Psoas muscle (tissue), 8 donors: ENCODE measurements around the gene MINDY3. TPM values are rescaled to one million over a fixed set of nuclear protein-coding genes. Genes with fewer than 3 reads are reported as not detected.
"Not testable (repeated sequence)": the region's sequence is repeated elsewhere in the genome, so short reads cannot be mapped to it uniquely, and the experiment has no call there.

Experiments used
- ATAC-seq, 4 donors: fragments of 200-7000 bp; cut with Tn5 transposase; one replicate each; pipeline ENCODE4 v1.9.1; 2020; ENCODE audit warnings: moderate library complexity in 3 of 4, mild to moderate bottlenecking in 2 of 4
- DNase-seq, 2 donors: peaks; one replicate each; pipeline ENCODE4 v3.0.0-alpha.2; 2020
- H3K27ac ChIP-seq: fragments of 200-600 bp; one replicate; pipeline ENCODE4 v1.8.0; 2022
- H3K27me3 ChIP-seq, 3 donors: fragments of 200-600 bp in 1 of 3; one replicate each; pipeline versions ENCODE4 v1.6.1 to v1.8.0; 2013 to 2022; ENCODE audit warnings: low read length in 2 of 3, mild to moderate bottlenecking in 2 of 3, moderate library complexity in 1 of 3; ENCODE audit not compliant: insufficient read depth in 3 of 3
- H3K36me3 ChIP-seq, 2 donors: fragments of 200-600 bp in 1 of 2; one replicate each; pipeline versions ENCODE4 v1.6.1 to v1.8.0; 2013 to 2022; ENCODE audit warnings: low read depth in 1 of 2, mild to moderate bottlenecking in 1 of 2, moderate library complexity in 1 of 2; ENCODE audit not compliant: insufficient read depth in 1 of 2
- H3K4me1 ChIP-seq: fragments of 200-600 bp; one replicate; pipeline ENCODE4 v1.8.0; 2022
- H3K4me3 ChIP-seq: fragments of 200-600 bp; one replicate; pipeline ENCODE4 v1.8.0; 2022; ENCODE audit warnings: mild to moderate bottlenecking
- H3K9me3 ChIP-seq: fragments of 200-600 bp; one replicate; pipeline ENCODE4 v1.8.0; 2022
- CTCF ChIP-seq: fragments of 200-600 bp; IDR thresholded peaks from one replicate; pipeline ENCODE4 v1.8.0; 2022; ENCODE audit warnings: antibody characterized with exemption
- WGBS, 3 donors: extraction: QIAGEN DNeasy Blood & Tissue Kit; methylation state at CpG; one replicate each; pipeline versions ENCODE4 v1.1.6 to v1.1.7; 2013; 5-methylcytosine and 5-hydroxymethylcytosine counted together
- intact Hi-C, 2 donors: fragments of 100-400 bp; cut with DNase I; formaldehyde crosslinking; loops; one replicate each; pipeline versions ENCODE4 v1.11.0 to v1.14.2; 2022
- polyA plus RNA-seq, 3 donors: library from polyadenylated mRNA; stranded (reverse); fragments of 200-250 nt; gene quantifications; one replicate each; pipeline ENCODE4 v1.2.3, GENCODE V29; 2013
- total RNA-seq, 4 donors: library from RNA; stranded (reverse); fragmentation: NEBNext Ultra II Directional in 2 of 4; extraction: Animal tissue kit (Norgen Biotek cat#: 25700) in 2 of 4; gene quantifications; one replicate each; pipeline versions ENCODE4 v1.2.1 to v1.2.4, GENCODE V29; 2021 to 2023
- donor health status: healthy with polysubstance abuse.
- donor health status: DM: no; HTN: no; CAD: no; lungs with moderate emphysema.
- donor health status: Bipolar disorder and iron deficiency.
- donor health status: healthy.
- donor health status: DM: yes; HTN: yes; CAD: no.
- donor health status: DM: no; HTN: no; CAD: no.
- donor health status: DM: no; HTN: no; CAD: no.
- donor health status: DM: yes; HTN: yes; CAD: no.

Gene MINDY3
- total and polyA plus RNA-seq, 7 donors = 6.1 to 17.5 (median 9.9) TPM

- H3K36me3 ChIP-seq = peaks cover 0 to 53% of the 10 kb centered on the region in 2 donors
These were observed 78.8 kb downstream of the MINDY3 start for GRCh38 chr10:15781381-15781960.

GRCh38 chr10:15780353-15781135 is 79.8 kb downstream of the MINDY3 start:
- 40 to 52% (median 44%) methylated on average over 6 of the region's 6 CpGs for WGBS, 3 donors
- peak in 2 of 4 donors; percentile 41 to 66 for ATAC-seq
- H3K27ac ChIP-seq = peak overlapping the region; percentile 19
- no peak overlapping the region for H3K4me3 ChIP-seq
- intact Hi-C loops = no loop called here
- peak; percentile 21 to 59 for DNase-seq
- H3K36me3 ChIP-seq = peaks cover 0 to 44% of the 10 kb centered on the region in 2 donors
- H3K27me3 ChIP-seq = no peaks in the 10 kb centered on the region
- peaks cover 9% of the 10 kb centered on the region for H3K9me3 ChIP-seq
- TF ChIP-seq CTCF = no peak
- peaks cover 5% of the 10 kb centered on the region for H3K4me1 ChIP-seq

More at GRCh38 chr10:15781381-15781960, 78.8 kb downstream of the MINDY3 start:
- Histone ChIP-seq H3K4me1 (peaks cover 5% of the 10 kb centered on the region), H3K4me3 (no peak overlapping the region), H3K27ac (no peak overlapping the region), H3K9me3 (peaks cover 9% of the 10 kb centered on the region), H3K27me3 (no peaks in the 10 kb centered on the region)
- intact Hi-C loops = no loop called here
- ATAC-seq = no peak
- no peak for TF ChIP-seq CTCF
- DNase-seq = no peak
- WGBS, 3 donors = 86 to 94% (median 87%) methylated on average over 7 of the region's 7 CpGs

- intact Hi-C loops = no loop called here
- H3K36me3 ChIP-seq = peaks cover 0 to 22% of the 10 kb centered on the region in 2 donors
- 80 to 90% (median 80%) methylated on average over 1 of the region's 1 CpG for WGBS, 3 donors
- no peaks in the 10 kb centered on the region for H3K27me3 ChIP-seq
- TF ChIP-seq CTCF = no peak
- no peak overlapping the region for H3K27ac ChIP-seq
- peaks cover 2% of the 10 kb centered on the region for H3K4me1 ChIP-seq
- no peak overlapping the region for H3K4me3 ChIP-seq
- ATAC-seq = no peak
- H3K9me3 ChIP-seq = peaks cover 18% of the 10 kb centered on the region
- DNase-seq = no peak
These were observed 84.8 kb downstream of the MINDY3 start for GRCh38 chr10:15775513-15775912.

- Histone ChIP-seq H3K9me3 (peaks cover 18% of the 10 kb centered on the region), H3K36me3 (peaks cover 0 to 20% of the 10 kb centered on the region in 2 donors)
- H3K27me3 ChIP-seq, intact Hi-C loops, H3K27ac ChIP-seq, H3K4me1 ChIP-seq, ATAC-seq, H3K4me3 ChIP-seq, DNase-seq: not testable (repeated sequence)
- WGBS, 3 donors = 74 to 92% (median 77%) methylated on average over 4 of the region's 4 CpGs
These were observed 85.8 kb downstream of the MINDY3 start for GRCh38 chr10:15774534-15774933.

GRCh38 chr10:15764892-15765454 is 95.3 kb downstream of the MINDY3 start:
- Histone ChIP-seq H3K9me3 (no peaks in the 10 kb centered on the region), H3K36me3 (no peaks in the 10 kb centered on the region), H3K27me3 (no peaks in the 10 kb centered on the region), H3K4me3 (no peak overlapping the region), H3K27ac (no peak overlapping the region), H3K4me1 (no peaks in the 10 kb centered on the region)
- DNase-seq (no peak), ATAC-seq (peak in 3 of 4 donors; percentile 45 to 85 (median 58))
- 38 to 55% (median 39%) methylated on average over 2 of the region's 2 CpGs for WGBS, 3 donors
- intact Hi-C loops = no loop called here
- TF ChIP-seq CTCF = no peak
